WTC11 (cell line): ENCODE data around the gene PPP1R9A. TPM values are rescaled to one million over a fixed set of nuclear protein-coding genes. Genes with fewer than 3 reads are reported as not detected.

Experiments used
- ATAC-seq: fragments of 200-7000 bp; cut with Tn5 transposase; 2 replicates; pipeline ENCODE4 v1.10.0; 2021; ENCODE audit warnings: mild to moderate bottlenecking, moderate library complexity
- CTCF ChIA-PET: fragments of 300-600 bp; sonication (Branson Sonifier 250); formaldehyde crosslinking; loops from one replicate; lab custom pipeline; 2021; ENCODE audit warnings: antibody characterized with exemption; lab: Charles Lee
- POLR2A ChIA-PET: fragments of 350-600 bp; sonication (Branson Sonifier 250); formaldehyde crosslinking; loops from one replicate; lab custom pipeline; 2021; ENCODE audit warnings: antibody characterized with exemption; lab: Charles Lee
- DNase-seq: peaks from one replicate; pipeline ENCODE4 v3.0.0; 2021; ENCODE audit warnings: low spot score
- H3K27ac Mint-ChIP-seq: 2 replicates; pipeline ENCODE4 v1.8.0; 2021; ENCODE audit warnings: mixed read lengths
- H3K27me3 Mint-ChIP-seq: 2 replicates; pipeline ENCODE4 v1.8.0; 2021; ENCODE audit warnings: low read depth, mild to moderate bottlenecking, moderate library complexity, mixed read lengths
- H3K36me3 Mint-ChIP-seq: 2 replicates; pipeline ENCODE4 v1.8.0; 2021; ENCODE audit warnings: mixed read lengths
- H3K4me1 Mint-ChIP-seq: 2 replicates; pipeline ENCODE4 v1.8.0; 2022; ENCODE audit warnings: mixed read lengths
- H3K4me3 Mint-ChIP-seq: 2 replicates; pipeline ENCODE4 v1.8.0; 2021; ENCODE audit warnings: mild to moderate bottlenecking, moderate library complexity, mixed read lengths
- H3K9me3 Mint-ChIP-seq: 2 replicates; pipeline ENCODE4 v1.8.0; 2021; ENCODE audit warnings: mixed read lengths
- ATF1 ChIP-seq: sonication (generic); formaldehyde crosslinking; IDR thresholded peaks from 2 replicates; pipeline ENCODE4 v1.8.1; 2023; ENCODE audit warnings: mild to moderate bottlenecking, moderate library complexity, missing genetic modification reagents
- CREB1 ChIP-seq: sonication (generic); formaldehyde crosslinking; IDR thresholded peaks from 2 replicates; pipeline ENCODE4 v1.8.0; 2023; ENCODE audit warnings: mild to moderate bottlenecking, missing genetic modification reagents
- FOXK1 ChIP-seq: sonication (generic); formaldehyde crosslinking; IDR thresholded peaks from 2 replicates; pipeline ENCODE4 v1.8.0; 2022; ENCODE audit warnings: mild to moderate bottlenecking, moderate library complexity, missing genetic modification reagents
- GTF2I ChIP-seq: fragments of 250-450 bp; sonication (Bioruptor Pico); conservative IDR thresholded peaks from 2 replicates; pipeline ENCODE4 v1.4.0; 2021; ENCODE audit warnings: mild to moderate bottlenecking
- NR3C1 ChIP-seq: sonication (generic); formaldehyde crosslinking; conservative IDR thresholded peaks from 2 replicates; pipeline ENCODE4 v1.8.1; 2023; ENCODE audit warnings: low read depth, mild to moderate bottlenecking, missing genetic modification reagents
- OVOL2 ChIP-seq: fragments of 250-450 bp; sonication (Bioruptor Pico); IDR thresholded peaks from 2 replicates; pipeline ENCODE4 v1.9.0; 2021; ENCODE audit warnings: mild to moderate bottlenecking, borderline replicate concordance
- SOX15 ChIP-seq: fragments of 250-450 bp; sonication (Bioruptor Pico); IDR thresholded peaks from 2 replicates; pipeline ENCODE4 v1.9.0; 2021; ENCODE audit warnings: mild to moderate bottlenecking
- TP53 ChIP-seq: sonication (generic); formaldehyde crosslinking; IDR thresholded peaks from 2 replicates; pipeline ENCODE4 v1.8.1; 2023; ENCODE audit warnings: mild to moderate bottlenecking, missing genetic modification reagents
- ZNF138 ChIP-seq: sonication (generic); formaldehyde crosslinking; conservative IDR thresholded peaks from 2 replicates; pipeline ENCODE4 v1.8.1; 2022; ENCODE audit warnings: mild to moderate bottlenecking, moderate library complexity, missing genetic modification reagents
- ZNF317 ChIP-seq: sonication (generic); formaldehyde crosslinking; IDR thresholded peaks from 2 replicates; pipeline ENCODE4 v1.8.1; 2023; ENCODE audit warnings: low read depth, mild to moderate bottlenecking, moderate library complexity, missing genetic modification reagents, borderline replicate concordance
- ZNF396 ChIP-seq: fragments of 250-450 bp; sonication (Bioruptor Pico); IDR thresholded peaks from 2 replicates; pipeline ENCODE4 v1.8.0; 2021; ENCODE audit warnings: mild to moderate bottlenecking, moderate library complexity, borderline replicate concordance
- ZNF416 ChIP-seq: fragments of 250-450 bp; sonication (Bioruptor Pico); IDR thresholded peaks from 2 replicates; pipeline ENCODE4 v1.9.0; 2021; ENCODE audit warnings: mild to moderate bottlenecking, inconsistent platforms
- total RNA-seq: library from RNA; stranded (reverse); gene quantifications from 3 replicates; pipeline ENCODE4 v1.2.3, GENCODE V29; 2021
- TF ChIP-seq, protein P1 (sequence below): sonication (generic); formaldehyde crosslinking; IDR thresholded peaks from 2 replicates; pipeline ENCODE4 v1.8.1; 2022; ENCODE audit warnings: missing genetic modification reagents, borderline replicate concordance
- TF ChIP-seq, protein P2 (sequence below): sonication (generic); formaldehyde crosslinking; IDR thresholded peaks from 2 replicates; pipeline ENCODE4 v1.8.1; 2023; ENCODE audit warnings: mild to moderate bottlenecking, missing genetic modification reagents
- TF ChIP-seq, protein P3 (sequence below): fragments of 250-450 bp; sonication (Bioruptor Pico); IDR thresholded peaks from 2 replicates; pipeline ENCODE4 v1.9.0; 2021; ENCODE audit warnings: moderate library complexity, mild to moderate bottlenecking, inconsistent platforms, borderline replicate concordance
- TF ChIP-seq, protein P4 (sequence below): sonication (generic); formaldehyde crosslinking; IDR thresholded peaks from 2 replicates; pipeline ENCODE4 v1.8.1; 2023; ENCODE audit warnings: mild to moderate bottlenecking, moderate library complexity, missing genetic modification reagents
- TF ChIP-seq, protein P5 (sequence below): sonication (generic); formaldehyde crosslinking; IDR thresholded peaks from 2 replicates; pipeline ENCODE4 v1.8.0; 2023; ENCODE audit warnings: mild to moderate bottlenecking, missing genetic modification reagents
- TF ChIP-seq, protein P6 (sequence below): sonication (generic); formaldehyde crosslinking; IDR thresholded peaks from 2 replicates; pipeline ENCODE4 v1.8.0; 2023; ENCODE audit warnings: missing genetic modification reagents
- TF ChIP-seq, protein P7 (sequence below): sonication (generic); formaldehyde crosslinking; IDR thresholded peaks from 2 replicates; pipeline ENCODE4 v1.8.0; 2022; ENCODE audit warnings: mild to moderate bottlenecking, missing genetic modification reagents

The PPP1R9A gene
- total RNA-seq, 1 experiment from 2014 or later: 16.8 TPM

DNA sequence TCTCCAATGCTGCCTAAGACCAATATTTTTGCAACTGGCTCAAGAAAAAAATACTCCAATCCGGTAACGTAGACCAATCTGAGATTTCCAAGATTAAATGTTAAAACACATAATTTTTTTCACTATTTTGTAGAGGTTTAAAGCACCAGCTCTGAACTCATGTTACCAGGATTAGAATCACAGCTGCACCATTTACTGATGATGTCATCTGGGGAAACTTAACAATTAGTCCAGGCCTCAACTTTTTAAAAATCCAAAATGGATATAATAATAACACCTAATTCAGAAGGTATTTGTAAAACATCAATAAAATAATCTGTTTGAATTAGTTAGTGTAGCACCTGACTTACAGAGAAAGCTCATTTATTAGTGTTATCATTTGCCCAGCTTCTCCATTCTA is 402.6 kb downstream of the PPP1R9A start:
- Mint-ChIP-seq H3K4me3 (no peak overlapping the region), H3K4me1 (peaks cover 3% of the 10 kb centered on the region; the same call in 1 of the 2 replicates), H3K27me3 (no peaks in the 10 kb centered on the region; the same call in 1 of the 2 replicates), H3K9me3 (peaks cover 6% of the 10 kb centered on the region), H3K36me3 (no peaks in the 10 kb centered on the region), H3K27ac (no peak overlapping the region)
- CTCF ChIA-PET: no interaction called here
- ATAC-seq (no peak), DNase-seq (no peak)
- TF ChIP-seq ZNF138 (CRISPR knock-in tag) (no peak), FOXK1 (CRISPR knock-in tag) (no peak), GTF2I (CRISPR knock-in tag) (no peak), CREB1 (no peak), NR3C1 (CRISPR knock-in tag) (no peak), SOX15 (CRISPR knock-in tag) (no peak)
- TF ChIP-seq, protein P1, sequence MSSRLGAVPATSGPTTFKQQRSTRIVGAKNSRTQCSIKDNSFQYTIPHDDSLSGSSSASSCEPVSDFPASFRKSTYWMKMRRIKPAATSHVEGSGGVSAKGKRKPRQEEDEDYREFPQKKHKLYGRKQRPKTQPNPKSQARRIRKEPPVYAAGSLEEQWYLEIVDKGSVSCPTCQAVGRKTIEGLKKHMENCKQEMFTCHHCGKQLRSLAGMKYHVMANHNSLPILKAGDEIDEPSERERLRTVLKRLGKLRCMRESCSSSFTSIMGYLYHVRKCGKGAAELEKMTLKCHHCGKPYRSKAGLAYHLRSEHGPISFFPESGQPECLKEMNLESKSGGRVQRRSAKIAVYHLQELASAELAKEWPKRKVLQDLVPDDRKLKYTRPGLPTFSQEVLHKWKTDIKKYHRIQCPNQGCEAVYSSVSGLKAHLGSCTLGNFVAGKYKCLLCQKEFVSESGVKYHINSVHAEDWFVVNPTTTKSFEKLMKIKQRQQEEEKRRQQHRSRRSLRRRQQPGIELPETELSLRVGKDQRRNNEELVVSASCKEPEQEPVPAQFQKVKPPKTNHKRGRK (CRISPR knock-in tag): no peak
- TF ChIP-seq, protein P2, sequence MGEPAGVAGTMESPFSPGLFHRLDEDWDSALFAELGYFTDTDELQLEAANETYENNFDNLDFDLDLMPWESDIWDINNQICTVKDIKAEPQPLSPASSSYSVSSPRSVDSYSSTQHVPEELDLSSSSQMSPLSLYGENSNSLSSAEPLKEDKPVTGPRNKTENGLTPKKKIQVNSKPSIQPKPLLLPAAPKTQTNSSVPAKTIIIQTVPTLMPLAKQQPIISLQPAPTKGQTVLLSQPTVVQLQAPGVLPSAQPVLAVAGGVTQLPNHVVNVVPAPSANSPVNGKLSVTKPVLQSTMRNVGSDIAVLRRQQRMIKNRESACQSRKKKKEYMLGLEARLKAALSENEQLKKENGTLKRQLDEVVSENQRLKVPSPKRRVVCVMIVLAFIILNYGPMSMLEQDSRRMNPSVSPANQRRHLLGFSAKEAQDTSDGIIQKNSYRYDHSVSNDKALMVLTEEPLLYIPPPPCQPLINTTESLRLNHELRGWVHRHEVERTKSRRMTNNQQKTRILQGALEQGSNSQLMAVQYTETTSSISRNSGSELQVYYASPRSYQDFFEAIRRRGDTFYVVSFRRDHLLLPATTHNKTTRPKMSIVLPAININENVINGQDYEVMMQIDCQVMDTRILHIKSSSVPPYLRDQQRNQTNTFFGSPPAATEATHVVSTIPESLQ (CRISPR knock-in tag): no peak
- TF ChIP-seq, all 79 proteins: peak for 0
- POLR2A ChIA-PET: no interaction called here

DNA sequence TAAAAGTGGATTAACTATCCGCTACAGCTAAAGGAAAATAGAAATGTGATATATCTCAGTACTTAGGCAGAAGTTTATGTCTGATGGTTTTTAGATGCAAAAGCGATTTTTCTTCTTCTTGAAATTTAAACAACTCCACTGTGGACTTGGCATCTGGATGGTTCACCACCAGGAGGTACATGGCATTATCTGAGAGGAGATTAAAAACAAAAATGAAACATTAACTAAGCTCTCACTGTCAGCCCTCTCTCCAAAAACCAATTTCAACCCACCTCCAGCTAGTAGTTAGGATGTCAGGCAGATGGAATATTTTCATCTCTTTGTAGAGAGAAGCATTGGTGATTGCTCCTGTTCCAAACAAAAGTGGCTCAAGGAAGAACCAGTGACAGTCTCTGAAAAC is 404.0 kb downstream of the PPP1R9A start:
- no peak overlapping the region for H3K27ac Mint-ChIP-seq
- no peak overlapping the region for H3K4me3 Mint-ChIP-seq
- TF ChIP-seq ZNF317 (CRISPR knock-in tag) (no peak), OVOL2 (CRISPR knock-in tag) (no peak), CREB1 (no peak), TP53 (CRISPR knock-in tag) (no peak), ZNF396 (CRISPR knock-in tag) (no peak), ZNF416 (no peak), ATF1 (no peak)
- TF ChIP-seq, protein P3, sequence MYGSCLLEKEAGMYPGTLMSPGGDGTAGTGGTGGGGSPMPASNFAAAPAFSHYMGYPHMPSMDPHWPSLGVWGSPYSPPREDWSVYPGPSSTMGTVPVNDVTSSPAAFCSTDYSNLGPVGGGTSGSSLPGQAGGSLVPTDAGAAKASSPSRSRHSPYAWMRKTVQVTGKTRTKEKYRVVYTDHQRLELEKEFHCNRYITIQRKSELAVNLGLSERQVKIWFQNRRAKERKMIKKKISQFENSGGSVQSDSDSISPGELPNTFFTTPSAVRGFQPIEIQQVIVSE (CRISPR knock-in tag): no peak
- TF ChIP-seq, protein P4, sequence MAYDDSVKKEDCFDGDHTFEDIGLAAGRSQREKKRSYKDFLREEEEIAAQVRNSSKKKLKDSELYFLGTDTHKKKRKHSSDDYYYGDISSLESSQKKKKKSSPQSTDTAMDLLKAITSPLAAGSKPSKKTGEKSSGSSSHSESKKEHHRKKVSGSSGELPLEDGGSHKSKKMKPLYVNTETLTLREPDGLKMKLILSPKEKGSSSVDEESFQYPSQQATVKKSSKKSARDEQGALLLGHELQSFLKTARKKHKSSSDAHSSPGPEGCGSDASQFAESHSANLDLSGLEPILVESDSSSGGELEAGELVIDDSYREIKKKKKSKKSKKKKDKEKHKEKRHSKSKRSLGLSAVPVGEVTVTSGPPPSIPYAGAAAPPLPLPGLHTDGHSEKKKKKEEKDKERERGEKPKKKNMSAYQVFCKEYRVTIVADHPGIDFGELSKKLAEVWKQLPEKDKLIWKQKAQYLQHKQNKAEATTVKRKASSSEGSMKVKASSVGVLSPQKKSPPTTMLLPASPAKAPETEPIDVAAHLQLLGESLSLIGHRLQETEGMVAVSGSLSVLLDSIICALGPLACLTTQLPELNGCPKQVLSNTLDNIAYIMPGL (CRISPR knock-in tag): no peak
- TF ChIP-seq, protein P5, sequence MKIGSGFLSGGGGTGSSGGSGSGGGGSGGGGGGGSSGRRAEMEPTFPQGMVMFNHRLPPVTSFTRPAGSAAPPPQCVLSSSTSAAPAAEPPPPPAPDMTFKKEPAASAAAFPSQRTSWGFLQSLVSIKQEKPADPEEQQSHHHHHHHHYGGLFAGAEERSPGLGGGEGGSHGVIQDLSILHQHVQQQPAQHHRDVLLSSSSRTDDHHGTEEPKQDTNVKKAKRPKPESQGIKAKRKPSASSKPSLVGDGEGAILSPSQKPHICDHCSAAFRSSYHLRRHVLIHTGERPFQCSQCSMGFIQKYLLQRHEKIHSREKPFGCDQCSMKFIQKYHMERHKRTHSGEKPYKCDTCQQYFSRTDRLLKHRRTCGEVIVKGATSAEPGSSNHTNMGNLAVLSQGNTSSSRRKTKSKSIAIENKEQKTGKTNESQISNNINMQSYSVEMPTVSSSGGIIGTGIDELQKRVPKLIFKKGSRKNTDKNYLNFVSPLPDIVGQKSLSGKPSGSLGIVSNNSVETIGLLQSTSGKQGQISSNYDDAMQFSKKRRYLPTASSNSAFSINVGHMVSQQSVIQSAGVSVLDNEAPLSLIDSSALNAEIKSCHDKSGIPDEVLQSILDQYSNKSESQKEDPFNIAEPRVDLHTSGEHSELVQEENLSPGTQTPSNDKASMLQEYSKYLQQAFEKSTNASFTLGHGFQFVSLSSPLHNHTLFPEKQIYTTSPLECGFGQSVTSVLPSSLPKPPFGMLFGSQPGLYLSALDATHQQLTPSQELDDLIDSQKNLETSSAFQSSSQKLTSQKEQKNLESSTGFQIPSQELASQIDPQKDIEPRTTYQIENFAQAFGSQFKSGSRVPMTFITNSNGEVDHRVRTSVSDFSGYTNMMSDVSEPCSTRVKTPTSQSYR: no peak
- TF ChIP-seq, protein P6, sequence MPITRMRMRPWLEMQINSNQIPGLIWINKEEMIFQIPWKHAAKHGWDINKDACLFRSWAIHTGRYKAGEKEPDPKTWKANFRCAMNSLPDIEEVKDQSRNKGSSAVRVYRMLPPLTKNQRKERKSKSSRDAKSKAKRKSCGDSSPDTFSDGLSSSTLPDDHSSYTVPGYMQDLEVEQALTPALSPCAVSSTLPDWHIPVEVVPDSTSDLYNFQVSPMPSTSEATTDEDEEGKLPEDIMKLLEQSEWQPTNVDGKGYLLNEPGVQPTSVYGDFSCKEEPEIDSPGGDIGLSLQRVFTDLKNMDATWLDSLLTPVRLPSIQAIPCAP (CRISPR knock-in tag): no peak
- TF ChIP-seq, protein P7, sequence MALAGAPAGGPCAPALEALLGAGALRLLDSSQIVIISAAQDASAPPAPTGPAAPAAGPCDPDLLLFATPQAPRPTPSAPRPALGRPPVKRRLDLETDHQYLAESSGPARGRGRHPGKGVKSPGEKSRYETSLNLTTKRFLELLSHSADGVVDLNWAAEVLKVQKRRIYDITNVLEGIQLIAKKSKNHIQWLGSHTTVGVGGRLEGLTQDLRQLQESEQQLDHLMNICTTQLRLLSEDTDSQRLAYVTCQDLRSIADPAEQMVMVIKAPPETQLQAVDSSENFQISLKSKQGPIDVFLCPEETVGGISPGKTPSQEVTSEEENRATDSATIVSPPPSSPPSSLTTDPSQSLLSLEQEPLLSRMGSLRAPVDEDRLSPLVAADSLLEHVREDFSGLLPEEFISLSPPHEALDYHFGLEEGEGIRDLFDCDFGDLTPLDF (CRISPR knock-in tag): no peak
- peaks cover 6% of the 10 kb centered on the region for H3K9me3 Mint-ChIP-seq
- ATAC-seq (no peak), DNase-seq (no peak)
- ChIA-PET POLR2A (no interaction called here), CTCF (no interaction called here)
- H3K27me3 Mint-ChIP-seq: no peaks in the 10 kb centered on the region; the same call in 1 of the 2 replicates
- no peaks in the 10 kb centered on the region for H3K36me3 Mint-ChIP-seq
- H3K4me1 Mint-ChIP-seq: no peaks in the 10 kb centered on the region
